ENCODE data around the gene SRRM3.

SRRM3 gene

GRCh38 chr7:76260171-76260703 lies 58.5 kb downstream of the SRRM3 start:
- in situ Hi-C loops (cut with HindIII; ENCODE audit: low sequenced_read_pairs): no loop called here

GRCh38 chr7:76261329-76261728 lies 59.6 kb downstream of the SRRM3 start:
- in situ Hi-C loops (cut with HindIII; ENCODE audit: low sequenced_read_pairs): no loop called here

DNA sequence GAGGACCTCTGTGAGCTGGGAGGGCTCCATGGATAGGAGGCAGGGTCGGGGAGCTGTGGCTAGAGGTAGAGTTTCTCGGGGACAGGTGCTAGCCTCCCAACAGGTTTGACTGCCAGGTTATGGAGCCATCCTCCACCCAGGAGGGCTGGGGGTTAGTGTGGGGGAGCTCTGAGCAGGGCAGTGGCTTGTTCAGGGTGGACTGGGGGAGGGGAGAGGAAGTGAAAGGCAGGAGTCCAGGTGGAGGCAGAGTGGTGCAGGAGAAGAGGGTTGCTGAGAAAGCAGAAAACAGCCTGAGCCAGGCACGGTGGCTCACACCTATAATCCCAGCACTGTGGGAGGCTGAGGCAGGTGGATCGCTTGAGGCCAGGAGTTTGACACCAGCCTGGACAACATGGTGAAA lies 60.2 kb downstream of the SRRM3 start:
- in situ Hi-C loops (cut with HindIII; ENCODE audit: low sequenced_read_pairs): no loop called here

DNA sequence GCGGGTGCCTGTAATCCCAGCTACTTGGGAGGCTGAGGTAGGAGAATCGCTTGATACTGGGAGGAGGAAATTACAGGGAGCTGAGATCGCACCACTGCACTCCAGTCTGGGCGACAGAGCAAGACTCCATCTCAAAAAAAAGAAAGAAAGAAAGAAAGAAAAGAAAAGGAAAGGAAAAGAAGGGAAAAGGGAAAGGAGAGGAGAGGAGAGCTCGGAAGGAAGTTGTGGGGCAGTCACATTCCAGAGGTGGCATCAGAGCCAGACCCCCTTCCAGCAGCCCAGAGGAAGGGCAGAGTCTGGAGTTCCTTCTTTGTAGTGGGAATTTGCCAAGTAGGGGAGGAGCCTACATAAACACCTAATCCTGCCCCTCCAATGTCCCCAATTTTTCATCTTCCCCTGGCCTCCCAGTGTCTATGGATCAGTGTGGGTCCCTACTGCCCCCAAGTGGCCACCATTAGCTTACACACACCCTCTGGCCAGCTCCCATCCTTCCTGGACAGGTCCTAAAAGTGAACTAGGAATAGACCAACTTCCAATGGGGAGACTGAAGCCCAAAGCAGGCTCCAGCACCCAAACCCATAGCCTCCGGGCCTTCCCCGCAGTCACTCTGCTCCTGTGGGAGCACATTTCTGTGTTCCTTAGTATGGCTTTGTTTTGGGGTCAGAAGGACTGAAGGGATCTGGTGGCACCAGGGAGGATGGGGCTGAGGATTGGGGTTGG lies 61.1 kb downstream of the SRRM3 start:
- in situ Hi-C loops (cut with HindIII; ENCODE audit: low sequenced_read_pairs): no loop called here

DNA sequence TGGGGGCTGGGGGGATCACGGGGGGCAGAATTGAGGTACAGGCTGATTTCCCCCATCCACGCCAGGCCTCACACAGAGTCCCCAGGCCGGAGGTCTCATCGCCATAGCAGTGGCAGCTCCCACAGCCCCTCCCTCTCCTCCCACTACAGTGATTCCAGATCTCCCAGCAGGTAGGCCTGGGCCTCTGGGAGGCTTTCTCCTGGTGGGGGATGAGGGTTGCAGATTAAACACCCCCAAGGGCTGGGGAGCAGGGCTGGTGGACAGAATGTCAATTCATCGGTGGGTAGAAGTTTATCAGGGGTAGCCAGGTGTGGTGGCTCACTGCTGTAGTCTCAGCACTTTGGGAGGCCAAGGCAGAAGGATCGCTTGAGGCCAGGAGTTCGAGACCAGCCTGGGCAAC lies 63.6 kb downstream of the SRRM3 start:
- in situ Hi-C loops (cut with HindIII; ENCODE audit: low sequenced_read_pairs): no loop called here

DNA sequence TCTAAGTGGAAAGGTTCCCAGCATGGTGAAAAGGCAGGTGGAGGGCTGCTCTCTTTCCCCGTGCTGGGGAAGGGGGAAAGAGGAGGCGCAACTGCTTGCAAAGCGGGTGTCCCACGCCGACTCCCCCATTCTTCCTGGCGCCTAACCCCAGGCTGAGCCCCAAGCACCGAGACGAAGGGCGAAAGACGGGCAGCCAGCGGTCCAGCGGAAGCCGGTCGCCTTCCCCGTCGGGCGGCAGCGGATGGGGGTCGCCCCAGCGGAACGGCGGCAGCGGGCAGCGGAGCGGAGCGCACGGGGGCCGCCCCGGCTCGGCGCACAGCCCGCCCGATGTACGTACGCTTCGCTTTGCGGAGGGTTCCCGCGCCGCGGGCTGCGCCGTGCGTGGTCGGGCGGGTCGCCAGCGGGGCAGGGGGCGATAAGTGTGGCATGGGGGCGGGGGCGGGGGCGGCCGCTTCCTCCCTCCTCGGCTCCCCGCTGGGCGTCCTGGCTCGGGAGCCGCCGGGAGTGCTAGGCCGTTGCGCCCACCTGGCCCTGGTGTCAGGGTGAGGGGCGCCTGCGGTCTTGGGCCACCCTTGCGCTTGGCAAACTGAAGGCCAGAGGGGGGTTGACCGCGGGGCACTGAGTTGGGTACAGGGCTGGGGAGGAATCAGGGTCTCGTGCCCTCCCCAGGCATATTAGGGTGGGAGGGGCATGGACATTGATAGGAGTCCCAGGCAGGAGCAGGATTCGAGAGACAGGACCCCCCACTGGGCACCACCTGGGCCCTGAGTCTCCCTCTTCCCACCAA lies 65.6 kb downstream of the SRRM3 start:
- in situ Hi-C loops (cut with HindIII; ENCODE audit: low sequenced_read_pairs): no loop called here

DNA sequence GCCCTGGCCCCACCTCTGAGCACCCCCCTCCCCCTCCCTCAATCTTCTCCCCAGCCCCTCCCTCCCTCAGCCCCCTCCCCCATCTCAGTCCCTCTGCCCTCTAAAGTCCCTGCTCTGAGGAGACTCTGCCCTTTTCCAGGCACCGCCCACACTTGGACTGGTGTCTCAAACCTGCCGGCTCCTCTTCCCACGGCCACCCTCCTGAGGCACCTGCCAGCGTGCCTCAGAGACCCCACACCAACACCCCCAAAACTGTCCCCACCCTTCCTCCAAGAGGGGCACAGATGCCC lies 66.1 kb downstream of the SRRM3 start:
- in situ Hi-C loops (cut with HindIII; ENCODE audit: low sequenced_read_pairs): no loop called here

GRCh38 chr7:76268376-76268775 lies 66.7 kb downstream of the SRRM3 start:
- in situ Hi-C loops (cut with HindIII; ENCODE audit: low sequenced_read_pairs): no loop called here

DNA sequence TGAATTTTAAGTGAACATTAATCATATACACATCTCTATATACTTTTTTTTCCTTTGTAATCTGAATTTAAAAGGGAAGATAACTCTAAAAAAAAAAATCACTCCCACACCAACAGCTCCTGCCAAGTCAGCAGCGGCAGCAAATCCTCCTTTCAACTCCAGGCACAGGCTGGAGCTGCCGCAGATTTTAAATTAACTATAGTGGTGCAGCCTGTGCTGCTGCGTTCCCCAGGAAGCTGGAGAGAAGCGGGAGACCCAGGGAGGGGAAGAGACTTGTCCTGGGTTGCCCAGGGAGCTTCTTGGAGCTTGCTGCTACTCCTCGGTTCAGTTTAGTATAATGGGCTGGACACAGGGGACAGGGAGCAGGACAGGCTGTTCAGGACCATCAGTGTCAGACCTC lies 68.2 kb downstream of the SRRM3 start:
- in situ Hi-C loops (cut with HindIII; ENCODE audit: low sequenced_read_pairs): loop anchor here (10.0 kb wide), 1 partner anchor 85 kb away; no protein-coding TSS in a partner anchor

DNA sequence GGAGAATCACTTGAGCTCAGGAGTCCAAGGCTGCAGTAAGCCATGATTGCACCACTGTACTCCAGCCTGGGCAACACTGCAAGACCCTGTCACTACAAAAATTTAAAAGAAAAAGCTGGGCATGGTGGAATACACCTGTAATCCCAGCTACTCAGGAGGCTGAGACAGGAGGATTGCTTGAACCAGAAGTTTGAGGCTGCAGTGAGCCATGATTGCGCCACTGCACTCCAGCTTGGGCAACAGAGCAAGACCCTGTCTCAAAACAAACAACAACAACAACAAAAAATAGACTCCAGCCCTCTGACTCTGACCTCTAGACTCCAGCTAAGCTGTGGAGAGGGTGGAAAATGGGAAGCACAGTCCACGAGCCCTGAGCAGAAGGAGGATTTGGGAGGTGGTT lies 69.7 kb downstream of the SRRM3 start:
- in situ Hi-C loops (cut with HindIII; ENCODE audit: low sequenced_read_pairs): loop anchor here (10.0 kb wide), 1 partner anchor 87 kb away; no protein-coding TSS in a partner anchor

DNA sequence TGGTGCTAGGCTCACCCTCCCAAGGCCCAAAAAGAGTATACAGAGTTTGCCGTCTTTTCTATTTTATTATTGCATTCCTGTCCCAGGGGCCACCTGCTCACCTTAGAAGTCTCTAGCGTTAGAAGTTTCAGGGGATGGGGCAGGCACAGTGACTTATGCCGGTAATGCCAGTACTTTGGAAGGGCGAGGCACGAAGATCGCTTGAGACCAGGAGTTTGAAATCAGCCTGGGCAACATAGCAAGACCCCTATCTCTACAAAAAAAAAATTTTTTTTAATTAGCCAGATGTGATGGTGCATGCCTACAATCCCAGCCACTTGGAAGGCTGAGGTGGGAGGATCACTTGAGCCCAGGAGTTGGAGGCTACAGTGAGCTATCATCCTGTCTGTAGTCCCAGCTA lies 70.4 kb downstream of the SRRM3 start:
- in situ Hi-C loops (cut with HindIII; ENCODE audit: low sequenced_read_pairs): loop anchor here (10.0 kb wide), 1 partner anchor 87 kb away; no protein-coding TSS in a partner anchor

DNA sequence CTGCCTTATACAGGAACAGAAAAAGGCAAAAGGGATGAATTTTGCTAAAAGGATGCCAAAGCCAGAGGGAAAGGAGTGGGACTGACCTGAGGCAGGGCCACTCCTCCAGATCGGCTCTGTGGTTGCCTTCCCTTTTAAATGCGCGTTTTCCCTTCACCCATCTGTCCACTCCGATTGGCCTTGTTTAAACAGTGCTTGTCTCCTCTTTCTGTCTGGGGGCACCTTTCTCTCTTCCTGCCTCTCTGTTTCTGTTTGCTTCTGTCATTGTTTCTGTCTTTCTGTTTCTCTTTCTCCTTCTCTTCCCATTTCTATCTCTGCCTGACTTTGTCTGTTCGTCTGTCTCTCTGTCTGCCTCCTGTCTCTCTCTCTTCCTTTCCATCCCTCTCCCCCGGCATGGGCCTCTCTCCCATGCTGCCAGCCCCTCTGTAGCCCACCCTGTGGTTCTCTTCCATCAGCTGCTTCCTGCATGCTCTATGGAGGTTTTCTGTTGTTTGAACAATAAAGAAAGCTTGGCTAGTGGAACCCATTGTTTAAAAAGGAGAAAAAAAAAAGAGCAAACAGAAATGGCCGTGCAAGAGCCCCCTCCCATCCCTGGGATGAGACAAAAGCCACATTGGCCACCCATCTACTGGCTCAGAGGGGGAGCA lies 71.3 kb downstream of the SRRM3 start:
- in situ Hi-C loops (cut with HindIII; ENCODE audit: low sequenced_read_pairs): loop anchor here (10.0 kb wide), 1 partner anchor 88 kb away; no protein-coding TSS in a partner anchor

GRCh38 chr7:76273503-76273902 lies 71.8 kb downstream of the SRRM3 start:
- in situ Hi-C loops (cut with HindIII; ENCODE audit: low sequenced_read_pairs): loop anchor here (10.0 kb wide), 1 partner anchor 89 kb away; no protein-coding TSS in a partner anchor

- in situ Hi-C loops (cut with HindIII; ENCODE audit: low sequenced_read_pairs): loop anchor here (10.0 kb wide), 1 partner anchor 94 kb away; no protein-coding TSS in a partner anchor
These were observed 76.8 kb downstream of the SRRM3 start for GRCh38 chr7:76278540-76278939.

- in situ Hi-C loops (cut with HindIII; ENCODE audit: low sequenced_read_pairs): loop anchor here (10.0 kb wide), 1 partner anchor 236 kb away; the partner anchor contains the start of genes MDH2 and STYXL1
These were observed 78.7 kb downstream of the SRRM3 start for GRCh38 chr7:76280408-76280807.

- in situ Hi-C loops (cut with HindIII; ENCODE audit: low sequenced_read_pairs): loop anchor here (10.0 kb wide), 1 partner anchor 236 kb away; the partner anchor contains the start of genes MDH2 and STYXL1
These were observed 79.5 kb downstream of the SRRM3 start for GRCh38 chr7:76281006-76281705.

GRCh38 chr7:76281706-76282343 lies 80.1 kb downstream of the SRRM3 start:
- in situ Hi-C loops (cut with HindIII; ENCODE audit: low sequenced_read_pairs): loop anchor here (10.0 kb wide), 1 partner anchor 237 kb away; the partner anchor contains the start of genes MDH2 and STYXL1

DNA sequence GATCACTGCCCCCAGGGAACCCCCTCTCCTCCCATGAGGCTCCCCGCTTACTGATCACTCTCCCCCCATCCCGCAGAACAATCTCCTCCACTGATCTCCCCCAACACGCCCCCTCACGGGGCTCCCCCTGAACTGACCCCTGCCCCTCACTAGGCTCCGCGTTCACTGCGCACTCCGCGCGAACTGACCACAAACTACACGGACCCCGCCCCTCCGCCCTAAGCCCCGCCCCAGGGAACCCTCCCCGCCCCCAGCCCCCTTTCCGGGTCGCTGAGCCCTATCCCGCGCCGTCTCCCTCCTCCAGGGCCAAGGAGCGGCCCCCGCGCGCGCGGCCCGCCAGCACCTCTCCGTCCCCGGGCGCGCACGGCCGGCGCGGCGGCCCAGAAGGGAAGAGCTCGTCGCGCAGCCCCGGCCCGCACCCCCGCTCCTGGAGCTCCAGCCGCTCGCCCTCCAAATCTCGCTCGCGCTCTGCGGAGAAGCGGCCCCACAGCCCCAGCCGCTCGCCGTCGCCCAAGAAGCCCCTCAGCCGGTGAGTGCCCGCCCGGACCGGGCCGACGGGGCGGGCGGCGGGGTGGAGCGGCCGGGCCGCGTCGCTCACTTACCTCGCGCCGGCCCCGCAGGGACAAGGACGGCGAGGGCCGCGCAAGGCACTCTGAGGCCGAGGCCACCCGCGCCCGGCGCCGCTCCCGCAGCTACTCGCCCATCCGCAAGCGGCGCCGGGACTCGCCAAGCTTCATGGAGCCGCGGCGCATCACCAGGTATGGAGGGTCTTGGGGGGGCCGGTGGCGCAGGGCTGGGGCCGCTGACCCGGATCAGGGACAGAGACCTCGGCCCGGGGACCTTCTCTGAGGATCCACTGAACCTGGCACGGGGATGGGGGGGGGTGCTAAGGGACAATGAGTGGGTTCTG lies 80.9 kb downstream of the SRRM3 start:
- in situ Hi-C loops (cut with HindIII; ENCODE audit: low sequenced_read_pairs): loop anchor here (10.0 kb wide), 1 partner anchor 238 kb away; the partner anchor contains the start of genes MDH2 and STYXL1
